Measurements from ENCODE around the gene UNG.

DNA sequence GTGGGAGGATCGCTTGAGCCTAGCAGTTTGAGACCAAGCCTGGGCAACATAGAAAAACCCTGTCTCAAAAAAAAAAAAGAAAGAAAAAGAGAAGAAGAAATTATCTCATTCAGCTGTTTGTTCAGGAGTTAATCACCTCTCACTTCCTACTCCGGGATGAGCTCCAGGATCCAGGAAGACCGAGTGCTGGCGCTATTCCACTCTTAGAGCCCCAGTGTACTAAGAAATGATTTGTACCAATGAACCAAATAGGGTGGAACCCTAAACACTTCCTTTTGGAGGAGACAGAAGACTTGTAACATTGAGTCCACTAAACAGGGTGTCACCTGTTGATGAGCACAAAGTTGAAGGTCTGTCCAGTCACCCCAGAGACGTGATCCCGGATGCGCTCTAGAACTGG, 7.7 kb upstream of the UNG start:
- TF ChIP-seq, protein P1, sequence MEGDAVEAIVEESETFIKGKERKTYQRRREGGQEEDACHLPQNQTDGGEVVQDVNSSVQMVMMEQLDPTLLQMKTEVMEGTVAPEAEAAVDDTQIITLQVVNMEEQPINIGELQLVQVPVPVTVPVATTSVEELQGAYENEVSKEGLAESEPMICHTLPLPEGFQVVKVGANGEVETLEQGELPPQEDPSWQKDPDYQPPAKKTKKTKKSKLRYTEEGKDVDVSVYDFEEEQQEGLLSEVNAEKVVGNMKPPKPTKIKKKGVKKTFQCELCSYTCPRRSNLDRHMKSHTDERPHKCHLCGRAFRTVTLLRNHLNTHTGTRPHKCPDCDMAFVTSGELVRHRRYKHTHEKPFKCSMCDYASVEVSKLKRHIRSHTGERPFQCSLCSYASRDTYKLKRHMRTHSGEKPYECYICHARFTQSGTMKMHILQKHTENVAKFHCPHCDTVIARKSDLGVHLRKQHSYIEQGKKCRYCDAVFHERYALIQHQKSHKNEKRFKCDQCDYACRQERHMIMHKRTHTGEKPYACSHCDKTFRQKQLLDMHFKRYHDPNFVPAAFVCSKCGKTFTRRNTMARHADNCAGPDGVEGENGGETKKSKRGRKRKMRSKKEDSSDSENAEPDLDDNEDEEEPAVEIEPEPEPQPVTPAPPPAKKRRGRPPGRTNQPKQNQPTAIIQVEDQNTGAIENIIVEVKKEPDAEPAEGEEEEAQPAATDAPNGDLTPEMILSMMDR (IDR thresholded peaks at IDR 0.05) = no peak
- TF ChIP-seq POLR2A (IDR thresholded peaks at IDR 0.05) (no peak), POLR2AphosphoS5 (IDR thresholded peaks at IDR 0.05) (no peak)

All from suprapubic skin (tissue), 4 donors.